Panc1 (cell line): ENCODE data around the gene SRRM4. TPM values are rescaled to one million over a fixed set of nuclear protein-coding genes. Genes with fewer than 3 reads are reported as not detected.
"Not testable (repeated sequence)": the region's sequence is repeated elsewhere in the genome, so short reads cannot be mapped to it uniquely, and the experiment has no call there.

ENCODE experiments used
- ATAC-seq: fragments of 200-7000 bp; cut with Tn5 transposase; 2 replicates; pipeline ENCODE4 v1.9.1; 2020; ENCODE audit warnings: mild to moderate bottlenecking, moderate library complexity
- BruUV-seq: library from RNA; stranded (reverse); fragments of 400-500 nt; replicated peaks from 2 replicates; lab custom pipeline; 2021; lab: Mats Ljungman, UMichigan
- CTCF ChIA-PET: fragments of 300-600 bp; sonication (Branson Sonifier 250); formaldehyde crosslinking; loops from one replicate; lab custom pipeline; 2022; ENCODE audit warnings: antibody characterized with exemption; lab: Charles Lee
- POLR2A ChIA-PET: fragments of 300-600 bp; sonication (Branson Sonifier 250); formaldehyde crosslinking; loops from one replicate; lab custom pipeline; 2022; ENCODE audit warnings: antibody characterized with exemption; lab: Charles Lee
- DNase-seq: peaks from one replicate; pipeline ENCODE4 v3.0.0-alpha.2; 2010; ENCODE audit warnings: low read depth, low spot score
- H3K27ac ChIP-seq: 2 replicates; pipeline ENCODE4 v1.5.1; 2011; ENCODE audit warnings: mild to moderate bottlenecking, low read length, inconsistent platforms
- H3K27me3 ChIP-seq: fragments of 200-500 bp; sonication (Bioruptor generic); 2 replicates; pipeline ENCODE4 v1.6.0; 2014; ENCODE audit warnings: low read length, inconsistent platforms; ENCODE audit not compliant: control insufficient read depth, insufficient read depth
- H3K36me3 ChIP-seq: fragments of 200-500 bp; sonication (Bioruptor generic); 2 replicates; pipeline ENCODE4 v1.5.1; 2014; ENCODE audit warnings: inconsistent platforms, mild to moderate bottlenecking, low read length, moderate library complexity; ENCODE audit not compliant: control insufficient read depth, insufficient read depth
- H3K4me1 ChIP-seq: 2 replicates; pipeline ENCODE4 v1.5.1; 2011; ENCODE audit warnings: inconsistent platforms, mild to moderate bottlenecking, low read length, moderate library complexity; ENCODE audit not compliant: control insufficient read depth, insufficient read depth
- H3K4me3 ChIP-seq, 2 experiments: 2 replicates each; pipeline ENCODE4 v1.5.1; 2011 to 2012; ENCODE audit warnings: low read depth in 2 of 2, low read length in 2 of 2, mild to moderate bottlenecking in 2 of 2, inconsistent platforms in 1 of 2, moderate library complexity in 1 of 2
- H3K9me3 ChIP-seq: fragments of 200-500 bp; sonication (Bioruptor generic); 2 replicates; pipeline ENCODE4 v1.5.1; 2014; ENCODE audit warnings: low read depth, mild to moderate bottlenecking, inconsistent platforms, low read length, moderate library complexity; ENCODE audit not compliant: control insufficient read depth, insufficient read depth
- CTCF ChIP-seq: fragments of 450-650 bp; IDR thresholded peaks from 2 replicates; pipeline ENCODE4 v1.5.1; 2017; ENCODE audit warnings: mild to moderate bottlenecking
- POLR2AphosphoS5 ChIP-seq: IDR thresholded peaks from 2 replicates; pipeline ENCODE4 v1.6.1; 2012; ENCODE audit warnings: mild to moderate bottlenecking, low read depth, low read length, moderate library complexity
- REST ChIP-seq, 2 experiments: IDR thresholded peaks; 2 replicates each; pipeline ENCODE4 v1.6.1; 2011 to 2012; ENCODE audit warnings: low read depth in 2 of 2, control low read depth in 1 of 2, low read length in 1 of 2, mild to moderate bottlenecking in 1 of 2, moderate library complexity in 1 of 2; ENCODE audit not compliant: insufficient read depth in 1 of 2
- SIN3A ChIP-seq: IDR thresholded peaks from 2 replicates; pipeline ENCODE4 v1.6.1; 2012; ENCODE audit warnings: low read depth, mild to moderate bottlenecking, low read length, moderate library complexity, borderline replicate concordance; ENCODE audit not compliant: insufficient read depth
- TCF7L2 ChIP-seq: IDR thresholded peaks from 2 replicates; pipeline ENCODE4 v1.6.1; 2011; ENCODE audit warnings: mild to moderate bottlenecking, low read depth, low read length, inconsistent platforms
- in situ Hi-C: cut with HindIII; loops from 2 replicates; pipeline ENCODE4 v1.10.0; 2016; ENCODE audit warnings: low sequenced_read_pairs, low pct_unique_long_range_greater_than_20kb
- intact Hi-C: fragments of 100-400 bp; cut with micrococcal nuclease; formaldehyde crosslinking; loops from one replicate; pipeline ENCODE4 v1.10.0; 2022; ENCODE audit not compliant: unreplicated experiment
- total RNA-seq: library from RNA; stranded (reverse); gene quantifications from one replicate; pipeline ENCODE4 v1.2.1, GENCODE V29; 2021; ENCODE audit not compliant: unreplicated experiment

SRRM4 gene
- total RNA-seq, 1 experiment from 2014 or later, result not detected

- DNase-seq (no peak), ATAC-seq (no peak)
- no TSS peak for BruUV-seq
- intact Hi-C loops (no loop called here), in situ Hi-C loops (no loop called here)
- no peak for TF ChIP-seq CTCF
- no peak for TF ChIP-seq POLR2AphosphoS5
- TF ChIP-seq TCF7L2, result no peak
- TF ChIP-seq REST (IDR thresholded peaks at IDR 0.05; ENCODE audit: insufficient read depth in 1 of 2, low read depth in 2 of 2, low read length in 1 of 2), result no peak
- H3K9me3 ChIP-seq, result no peaks in the 10 kb centered on the region
- no peaks in the 10 kb centered on the region for H3K36me3 ChIP-seq
- H3K4me3 ChIP-seq, result no peak overlapping the region
- ChIA-PET CTCF (no interaction called here), POLR2A (no interaction called here)
- no peaks in the 10 kb centered on the region for H3K4me1 ChIP-seq
- H3K27me3 ChIP-seq, result peaks cover 5% of the 10 kb centered on the region
- no peak overlapping the region for H3K27ac ChIP-seq
Measured at GRCh38 chr12:119102714-119103113, 121.4 kb downstream of the SRRM4 start.

GRCh38 chr12:119104969-119105368, 123.6 kb downstream of the SRRM4 start:
- H3K27me3 ChIP-seq, DNase-seq, H3K4me1 ChIP-seq, intact Hi-C loops, H3K4me3 ChIP-seq, CTCF ChIA-PET, H3K36me3 ChIP-seq, ATAC-seq, in situ Hi-C loops, POLR2A ChIA-PET, H3K27ac ChIP-seq, BruUV-seq, H3K9me3 ChIP-seq: not testable (repeated sequence)

GRCh38 chr12:119113496-119113986, 132.2 kb downstream of the SRRM4 start:
- CTCF ChIA-PET, result no interaction called here
- intact Hi-C loops, result no loop called here
- H3K9me3 ChIP-seq, result no peaks in the 10 kb centered on the region

More at GRCh38 chr12:119113496-119113986, 132.2 kb downstream of the SRRM4 start:
- ATAC-seq (no peak), DNase-seq (no peak)
- Histone ChIP-seq H3K36me3 (no peaks in the 10 kb centered on the region), H3K27ac (no peak overlapping the region), H3K27me3 (no peaks in the 10 kb centered on the region; the same call in 1 of the 2 replicates), H3K4me1 (no peaks in the 10 kb centered on the region), H3K4me3 (no peak overlapping the region)
- TF ChIP-seq REST (IDR thresholded peaks at IDR 0.05; ENCODE audit: insufficient read depth in 1 of 2, low read depth in 2 of 2, low read length in 1 of 2) (no peak), POLR2AphosphoS5 (no peak), TCF7L2 (no peak), SIN3A (no peak), CTCF (no peak)
- POLR2A ChIA-PET, result no interaction called here
- BruUV-seq, result no TSS peak
- in situ Hi-C loops, result no loop called here
